ENCODE measurements around the gene ZSCAN18.

ZSCAN18 gene

GRCh38 chr19:58044886-58045285, 53.1 kb downstream of the ZSCAN18 start:
- no peak for TF ChIP-seq CTCF (IDR thresholded peaks at IDR 0.05; ENCODE audit: borderline replicate concordance, insufficient read depth, low read depth, low read length)
- no peak overlapping the region for H3K4me3 ChIP-seq (ENCODE audit: low read depth, low read length)

GRCh38 chr19:58044391-58044790, 53.6 kb downstream of the ZSCAN18 start:
- no peak overlapping the region for H3K4me3 ChIP-seq (ENCODE audit: low read depth, low read length)
- no peak for TF ChIP-seq CTCF (IDR thresholded peaks at IDR 0.05; ENCODE audit: borderline replicate concordance, insufficient read depth, low read depth, low read length)

GRCh38 chr19:58042495-58043340, 55.3 kb downstream of the ZSCAN18 start:
- no peak for TF ChIP-seq CTCF (IDR thresholded peaks at IDR 0.05; ENCODE audit: borderline replicate concordance, insufficient read depth, low read depth, low read length)
- H3K4me3 ChIP-seq (ENCODE audit: low read depth, low read length), result no peak overlapping the region

GRCh38 chr19:58040751-58041525, 57.1 kb downstream of the ZSCAN18 start:
- no peak overlapping the region for H3K4me3 ChIP-seq (ENCODE audit: low read depth, low read length)
- no peak for TF ChIP-seq CTCF (IDR thresholded peaks at IDR 0.05; ENCODE audit: borderline replicate concordance, insufficient read depth, low read depth, low read length)

- no peak overlapping the region for H3K4me3 ChIP-seq (ENCODE audit: low read depth, low read length)
- TF ChIP-seq CTCF (IDR thresholded peaks at IDR 0.05; ENCODE audit: borderline replicate concordance, insufficient read depth, low read depth, low read length), result no peak
Measured at GRCh38 chr19:58038688-58039204, 59.3 kb downstream of the ZSCAN18 start.

- no peak for TF ChIP-seq CTCF (IDR thresholded peaks at IDR 0.05; ENCODE audit: borderline replicate concordance, insufficient read depth, low read depth, low read length)
- no peak overlapping the region for H3K4me3 ChIP-seq (ENCODE audit: low read depth, low read length)
Measured at GRCh38 chr19:58037927-58038687, 59.9 kb downstream of the ZSCAN18 start.
